Brain microvascular endothelial cell (primary cell): Measurements from ENCODE around the gene SDC1.

Experiments used
- DNase-seq: peaks from one replicate; pipeline ENCODE4 v3.0.0-alpha.2; 2020
- H3K27ac ChIP-seq: fragments of 250-450 bp; sonication (Bioruptor Pico); 2 replicates; pipeline ENCODE4 v1.5.1; 2020; ENCODE audit warnings: mild to moderate bottlenecking, moderate library complexity
- H3K27me3 ChIP-seq: fragments of 250-450 bp; sonication (Bioruptor Pico); replicated peaks from 2 replicates; pipeline ENCODE4 v1.5.1; 2020; ENCODE audit warnings: mild to moderate bottlenecking
- H3K36me3 ChIP-seq: fragments of 250-450 bp; sonication (Bioruptor Pico); replicated peaks from 2 replicates; pipeline ENCODE4 v1.5.1; 2020; ENCODE audit warnings: mild to moderate bottlenecking
- H3K4me3 ChIP-seq: 2 replicates; pipeline ENCODE4 v1.5.1; 2011; ENCODE audit warnings: low read depth, mild to moderate bottlenecking, control low read depth, low read length, moderate library complexity
- CTCF ChIP-seq: IDR thresholded peaks from 2 replicates; pipeline ENCODE4 v1.5.1; 2011; ENCODE audit warnings: low read depth, mild to moderate bottlenecking, moderate library complexity, low read length, control low read depth, inconsistent platforms; ENCODE audit errors: missing control alignments
- in situ Hi-C: cut with HindIII; loops from 2 replicates; pipeline ENCODE4 v1.10.0; 2017; ENCODE audit warnings: low sequenced_read_pairs, low pct_ligation_motif_present

The SDC1 gene

DNA sequence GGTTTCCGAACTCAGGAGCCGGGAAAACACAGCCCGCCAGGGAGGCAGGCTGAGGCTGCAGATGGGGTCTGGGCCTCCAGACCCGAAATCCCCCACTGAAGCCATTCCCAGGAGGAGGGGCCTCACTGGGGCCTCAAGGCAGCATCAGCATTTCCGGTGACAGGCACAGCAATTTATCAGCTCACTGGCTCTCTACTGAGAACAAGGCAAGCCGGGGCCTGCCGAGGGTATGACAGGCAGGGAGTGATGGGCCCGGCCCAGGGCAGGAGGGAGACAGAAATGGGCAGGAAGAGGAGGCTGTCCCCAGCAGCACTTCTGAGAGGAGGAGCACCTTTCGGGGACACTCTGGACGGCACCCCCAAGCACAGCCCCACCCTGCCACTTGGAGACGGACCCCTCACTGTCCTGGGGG lies 12.5 kb downstream of the SDC1 start:
- DNase-seq: peak; percentile 50
- Histone ChIP-seq H3K27me3 (no peaks in the 10 kb centered on the region), H3K4me3 (no peak overlapping the region), H3K27ac (no peak overlapping the region), H3K36me3 (no peaks in the 10 kb centered on the region)
- in situ Hi-C loops: no loop called here
- TF ChIP-seq CTCF: no peak

DNA sequence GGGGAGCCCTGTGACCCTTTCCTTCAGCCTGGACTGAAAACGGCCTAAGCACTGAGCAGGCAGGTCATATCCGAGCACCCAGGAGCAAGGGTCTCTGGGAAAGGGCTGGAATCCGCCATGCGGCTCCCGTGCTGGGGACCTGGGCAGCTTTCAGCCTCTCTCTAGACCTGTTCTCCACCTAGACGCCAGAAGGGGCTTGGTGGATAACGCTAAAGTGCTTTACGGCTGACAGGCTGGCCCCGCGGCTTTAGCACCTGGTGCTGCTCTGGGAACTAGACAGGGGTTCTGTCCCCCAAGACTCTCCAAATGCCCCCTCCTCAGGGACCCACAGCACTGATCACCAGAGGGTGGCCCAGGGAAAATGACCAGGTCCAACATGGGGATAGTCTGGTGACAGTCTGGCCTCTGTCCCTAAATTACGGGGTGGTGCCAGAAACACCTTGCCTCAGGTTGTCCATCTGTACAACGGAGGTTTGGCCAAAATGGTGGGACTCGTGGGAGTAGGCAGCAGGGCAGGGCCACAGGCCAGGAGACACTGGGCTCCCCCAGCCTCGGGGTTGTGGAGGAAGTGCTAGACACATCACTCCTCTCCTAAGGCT lies 13.0 kb downstream of the SDC1 start:
- H3K27ac ChIP-seq: no peak overlapping the region
- in situ Hi-C loops: no loop called here

GRCh38 chr2:20211420-20211819 lies 13.5 kb downstream of the SDC1 start:
- Histone ChIP-seq H3K27ac (no peak overlapping the region), H3K4me3 (no peak overlapping the region)
- in situ Hi-C loops: no loop called here

More for the DNA sequence above, 13.0 kb downstream of the SDC1 start:
- DNase-seq: no peak
- Histone ChIP-seq H3K27me3 (no peaks in the 10 kb centered on the region), H3K4me3 (no peak overlapping the region), H3K36me3 (no peaks in the 10 kb centered on the region)
- no peak for TF ChIP-seq CTCF

GRCh38 chr2:20210462-20210861 lies 14.5 kb downstream of the SDC1 start:
- no peak for TF ChIP-seq CTCF
- Histone ChIP-seq H3K27me3 (no peaks in the 10 kb centered on the region), H3K4me3 (no peak overlapping the region), H3K27ac (no peak overlapping the region), H3K36me3 (no peaks in the 10 kb centered on the region)
- in situ Hi-C loops: no loop called here
- no peak for DNase-seq

More at GRCh38 chr2:20211420-20211819, 13.5 kb downstream of the SDC1 start:
- TF ChIP-seq CTCF: no peak
- no peaks in the 10 kb centered on the region for H3K36me3 ChIP-seq
- no peaks in the 10 kb centered on the region for H3K27me3 ChIP-seq
- no peak for DNase-seq

- Histone ChIP-seq H3K27me3 (no peaks in the 10 kb centered on the region), H3K27ac (no peak overlapping the region), H3K4me3 (no peak overlapping the region), H3K36me3 (no peaks in the 10 kb centered on the region)
- in situ Hi-C loops: no loop called here
- no peak for DNase-seq
- TF ChIP-seq CTCF: no peak
Measured at GRCh38 chr2:20209373-20210109, 15.4 kb downstream of the SDC1 start.
